ENCODE results near the gene DNAJB14.

The DNAJB14 gene

DNA sequence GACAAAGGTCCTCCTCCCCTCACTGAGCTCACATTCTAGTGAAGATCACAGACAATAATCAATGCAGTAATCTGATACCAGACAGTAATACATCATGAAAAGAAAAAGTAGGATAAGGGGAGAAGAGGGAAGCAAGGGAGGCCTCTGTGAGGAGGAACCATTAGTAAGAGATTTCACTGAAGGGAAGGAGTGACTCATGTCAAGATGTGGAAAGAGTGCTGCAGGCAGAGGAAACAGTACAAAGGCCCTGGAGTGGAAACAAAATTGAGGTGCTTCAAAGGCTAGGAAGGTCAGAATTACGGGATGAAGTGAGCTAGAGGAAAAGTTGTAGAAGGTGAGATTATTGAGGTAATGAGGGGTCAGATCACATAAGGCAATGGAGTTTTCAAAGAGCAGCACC lies 90.3 kb downstream of the DNAJB14 start:
- peaks cover 73 to 81% of the 10 kb centered on the region in 2 experiments for H3K4me1 ChIP-seq (ENCODE audit: control insufficient read depth in 1 of 2, insufficient read depth in 1 of 2, low read depth in 1 of 2, low read length in 1 of 2)
- H3K4me3 ChIP-seq (ENCODE audit: low read depth in 1 of 2, low read length in 1 of 2): peak overlapping the region; percentile 57 to 58
- peaks cover 29% of the 10 kb centered on the region for H3K36me3 ChIP-seq
- no peak for TF ChIP-seq CTCF (IDR thresholded peaks at IDR 0.05)
- peak overlapping the region; percentile 91 for H3K27ac ChIP-seq
- H3K27me3 ChIP-seq: no peaks in the 10 kb centered on the region
- no peaks in the 10 kb centered on the region for H3K9me3 ChIP-seq

GRCh38 chr4:99855678-99856077 lies 90.7 kb downstream of the DNAJB14 start:
- peaks cover 68 to 81% of the 10 kb centered on the region in 2 experiments for H3K4me1 ChIP-seq (ENCODE audit: control insufficient read depth in 1 of 2, insufficient read depth in 1 of 2, low read depth in 1 of 2, low read length in 1 of 2)
- TF ChIP-seq CTCF (IDR thresholded peaks at IDR 0.05): peak; percentile 76
- no peaks in the 10 kb centered on the region for H3K9me3 ChIP-seq
- H3K27me3 ChIP-seq: no peaks in the 10 kb centered on the region
- peak overlapping the region; percentile 57 to 58 for H3K4me3 ChIP-seq (ENCODE audit: low read depth in 1 of 2, low read length in 1 of 2)
- H3K27ac ChIP-seq: peak overlapping the region; percentile 91
- H3K36me3 ChIP-seq: peaks cover 29% of the 10 kb centered on the region

GRCh38 chr4:99853999-99854398 lies 92.4 kb downstream of the DNAJB14 start:
- Histone ChIP-seq H3K4me1 (ENCODE audit: control insufficient read depth in 1 of 2, insufficient read depth in 1 of 2, low read depth in 1 of 2, low read length in 1 of 2) (peaks cover 52 to 64% of the 10 kb centered on the region in 2 experiments), H3K4me3 (ENCODE audit: low read depth in 1 of 2, low read length in 1 of 2) (peak overlapping the region in 1 of 2 experiments; percentile 57), H3K27me3 (no peaks in the 10 kb centered on the region), H3K36me3 (peaks cover 20% of the 10 kb centered on the region), H3K9me3 (no peaks in the 10 kb centered on the region), H3K27ac (peak overlapping the region; percentile 91)
- TF ChIP-seq CTCF (IDR thresholded peaks at IDR 0.05): no peak

GRCh38 chr4:99853190-99853589 lies 93.2 kb downstream of the DNAJB14 start:
- H3K36me3 ChIP-seq: peaks cover 19% of the 10 kb centered on the region
- TF ChIP-seq CTCF (IDR thresholded peaks at IDR 0.05): no peak
- no peaks in the 10 kb centered on the region for H3K9me3 ChIP-seq
- no peaks in the 10 kb centered on the region for H3K27me3 ChIP-seq
- H3K4me3 ChIP-seq (ENCODE audit: low read depth in 1 of 2, low read length in 1 of 2): no peak overlapping the region
- H3K27ac ChIP-seq: peak overlapping the region; percentile 91
- peaks cover 43 to 57% of the 10 kb centered on the region in 2 experiments for H3K4me1 ChIP-seq (ENCODE audit: control insufficient read depth in 1 of 2, insufficient read depth in 1 of 2, low read depth in 1 of 2, low read length in 1 of 2)

- Histone ChIP-seq H3K4me3 (ENCODE audit: low read depth in 1 of 2, low read length in 1 of 2) (no peak overlapping the region), H3K36me3 (peaks cover 19% of the 10 kb centered on the region), H3K9me3 (no peaks in the 10 kb centered on the region), H3K4me1 (ENCODE audit: control insufficient read depth in 1 of 2, insufficient read depth in 1 of 2, low read depth in 1 of 2, low read length in 1 of 2) (peaks cover 38 to 58% of the 10 kb centered on the region in 2 experiments), H3K27me3 (no peaks in the 10 kb centered on the region), H3K27ac (peak overlapping the region; percentile 91)
- no peak for TF ChIP-seq CTCF (IDR thresholded peaks at IDR 0.05)
These were observed 94.1 kb downstream of the DNAJB14 start for GRCh38 chr4:99852199-99852749.
